Measurements from ENCODE around the gene SYPL1. TPM values are rescaled to one million over a fixed set of nuclear protein-coding genes. Genes with fewer than 3 reads are reported as not detected.

The SYPL1 gene
- total RNA-seq, 1 experiment from 2014 or later = 88.1 TPM

GRCh38 chr7:106122713-106123112, 10.6 kb upstream of the SYPL1 start:
- DNase-seq (ENCODE audit: low read depth) = no peak

- no peak for DNase-seq (ENCODE audit: low read depth)
Measured at GRCh38 chr7:106121189-106121810, 9.2 kb upstream of the SYPL1 start.

- no peak for DNase-seq (ENCODE audit: low read depth)
Measured at GRCh38 chr7:106120500-106120899, 8.4 kb upstream of the SYPL1 start.

GRCh38 chr7:106119719-106120118, 7.6 kb upstream of the SYPL1 start:
- DNase-seq (ENCODE audit: low read depth) = no peak

- DNase-seq (ENCODE audit: low read depth) = no peak
Measured at GRCh38 chr7:106117786-106118544, 5.9 kb upstream of the SYPL1 start.

GRCh38 chr7:106116161-106116704, 4.1 kb upstream of the SYPL1 start:
- no peak for DNase-seq (ENCODE audit: low read depth)

GRCh38 chr7:106114716-106115383, 2.7 kb upstream of the SYPL1 start:
- peak; percentile 56 for DNase-seq (ENCODE audit: low read depth)

- DNase-seq (ENCODE audit: low read depth) = no peak
Measured at GRCh38 chr7:106112972-106113421, 885 bp upstream of the SYPL1 start.

GRCh38 chr7:106111655-106112117, 426 bp downstream of the SYPL1 start:
- peak; percentile 78 for DNase-seq (ENCODE audit: low read depth)

GRCh38 chr7:106110885-106111654, 1.0 kb downstream of the SYPL1 start:
- peak; percentile 26 for DNase-seq (ENCODE audit: low read depth)

GRCh38 chr7:106110238-106110560, 1.9 kb downstream of the SYPL1 start:
- DNase-seq (ENCODE audit: low read depth) = no peak

- no peak for DNase-seq (ENCODE audit: low read depth)
Measured at GRCh38 chr7:106109521-106110237, 2.4 kb downstream of the SYPL1 start.

- no peak for DNase-seq (ENCODE audit: low read depth)
Measured at GRCh38 chr7:106108991-106109390, 3.1 kb downstream of the SYPL1 start.

GRCh38 chr7:106104721-106105260, 7.3 kb downstream of the SYPL1 start:
- no peak for DNase-seq (ENCODE audit: low read depth)

GRCh38 chr7:106102387-106102966, 9.6 kb downstream of the SYPL1 start:
- DNase-seq (ENCODE audit: low read depth) = no peak

- DNase-seq (ENCODE audit: low read depth) = no peak
Measured at GRCh38 chr7:106101726-106102125, 10.4 kb downstream of the SYPL1 start.

- no peak for DNase-seq (ENCODE audit: low read depth)
Measured at GRCh38 chr7:106100863-106101629, 11.1 kb downstream of the SYPL1 start.

GRCh38 chr7:106099539-106099938, 12.6 kb downstream of the SYPL1 start:
- DNase-seq (ENCODE audit: low read depth) = no peak

GRCh38 chr7:106098889-106099288, 13.2 kb downstream of the SYPL1 start:
- no peak for DNase-seq (ENCODE audit: low read depth)
